RPMI7951 (cell line): ENCODE results near the gene CRYGS. TPM values are rescaled to one million over a fixed set of nuclear protein-coding genes. Genes with fewer than 3 reads are reported as not detected.
A peak's percentile ranks its signal among the peaks of the same experiment; 100 is the strongest.
"Not testable (repeated sequence)": the region's sequence is repeated elsewhere in the genome, so short reads cannot be mapped to it uniquely, and the experiment has no call there.

Source experiments
- DNase-seq: peaks from one replicate; pipeline ENCODE4 v3.0.0-alpha.2; 2012; ENCODE audit warnings: low read depth
- total RNA-seq: library from RNA; depleted of rRNA; stranded (reverse); fragments of >200 nt; shearing (Covaris generic); gene quantifications from 2 replicates; pipeline ENCODE4 v1.2.3, GENCODE V29; 2014; rRNA removed

Gene CRYGS
- 0.49 and 1.1 TPM in 2 replicates for total RNA-seq

DNA sequence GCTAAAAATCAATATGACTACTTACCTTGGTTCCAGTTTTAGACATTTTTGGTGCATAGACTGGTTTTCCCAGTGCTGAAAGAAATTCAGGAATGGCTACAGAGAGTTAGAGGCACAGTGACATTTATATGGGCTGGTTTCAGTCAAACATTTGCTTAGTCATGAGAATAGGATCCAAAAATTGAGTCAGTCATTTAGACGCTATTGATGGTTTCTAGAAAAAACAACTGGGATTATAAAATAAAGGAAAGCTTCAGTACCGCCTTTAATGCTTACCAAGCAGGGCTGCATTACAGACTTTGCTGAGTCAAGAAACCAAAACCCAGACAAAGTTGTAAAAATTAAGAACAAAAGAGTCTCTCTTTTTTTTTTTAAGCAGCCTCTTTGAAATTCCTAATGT is at the start of gene CRYGS:
Gene CRYGS (minus strand): TSS at position 100 of the 400 bp plus-strand sequence. CDS start 54 bp downstream, at position 46.
- no peak for DNase-seq

GRCh38 chr3:186593862-186594261 is 49.7 kb upstream of the CRYGS start:
- DNase-seq, result no peak

DNA sequence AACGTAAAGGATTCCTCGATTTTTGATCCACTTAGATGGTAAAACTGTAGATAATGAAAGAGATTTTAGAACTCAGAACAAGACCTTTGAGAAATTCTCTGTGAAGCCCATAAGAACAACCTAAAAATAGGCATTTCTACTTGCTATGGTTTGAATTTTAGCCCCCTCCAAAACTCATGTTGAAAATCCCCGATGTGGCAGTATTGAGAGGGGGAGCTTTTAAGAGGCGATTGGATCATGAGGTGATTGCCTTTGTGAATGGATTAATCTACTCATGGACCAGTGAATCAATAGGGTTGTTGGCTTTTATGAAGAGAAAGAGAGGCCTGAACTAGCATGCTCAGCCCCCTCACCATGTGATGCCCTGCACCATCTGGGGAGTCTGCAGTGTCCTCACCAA is 48.5 kb upstream of the CRYGS start:
- no peak for DNase-seq

- DNase-seq, result no peak
These were observed 46.6 kb upstream of the CRYGS start for GRCh38 chr3:186590580-186591295.

DNA sequence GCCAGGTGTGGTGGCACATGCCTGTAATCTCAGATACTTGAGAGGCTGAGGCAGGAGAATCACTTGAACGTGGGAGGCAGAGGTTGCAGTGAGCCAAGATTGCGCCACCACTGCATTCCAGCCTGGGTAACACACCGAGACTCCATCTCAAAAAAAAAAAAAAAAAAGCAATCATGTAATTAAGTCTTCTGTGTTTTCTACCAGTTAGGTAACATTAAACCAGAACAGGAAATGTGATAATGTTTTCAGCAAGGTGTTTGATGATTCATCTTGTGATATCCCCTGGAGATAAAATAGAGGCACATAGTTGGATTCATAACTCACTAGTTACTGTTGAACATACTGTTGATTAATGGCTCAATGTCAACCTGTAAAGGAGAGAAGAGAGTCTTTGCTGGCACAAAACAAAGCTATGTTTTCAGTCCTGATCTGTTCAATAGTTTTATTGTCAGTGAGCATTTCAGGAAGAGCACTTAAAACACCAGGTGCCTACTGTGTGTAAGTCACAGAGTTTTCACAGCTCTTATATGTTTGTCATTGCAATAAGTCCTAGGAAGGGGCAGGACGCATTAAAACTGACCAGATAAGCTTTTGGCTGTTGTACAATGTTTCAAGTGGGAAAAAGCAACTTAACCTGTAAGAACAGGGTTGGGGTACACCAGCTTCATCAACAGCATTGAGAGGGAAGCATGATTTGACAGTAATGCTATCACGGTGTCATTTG is 45.8 kb upstream of the CRYGS start:
- DNase-seq, result no peak

DNA sequence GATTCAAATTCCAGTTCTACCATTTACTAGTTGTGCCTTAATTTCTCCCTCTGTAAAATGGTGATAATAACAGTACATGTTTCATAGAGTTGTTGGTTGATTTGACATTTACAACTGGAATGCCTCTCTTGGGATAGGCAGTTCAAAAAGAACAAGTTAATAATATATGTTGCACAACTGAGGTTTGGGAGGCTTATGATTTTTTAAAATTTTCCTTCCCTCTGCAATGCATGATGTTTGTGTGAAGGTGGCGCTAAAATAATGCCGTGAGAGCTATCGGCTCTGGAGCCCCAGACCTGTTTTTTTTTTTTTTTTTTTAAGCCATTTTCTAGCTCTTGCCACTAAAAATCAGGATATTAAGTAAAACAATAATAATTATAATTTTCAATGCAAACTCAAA is 44.9 kb upstream of the CRYGS start:
- peak; percentile 19 for DNase-seq

- DNase-seq, result peak; percentile 13
These were observed 44.5 kb upstream of the CRYGS start for GRCh38 chr3:186588632-186589031.

- DNase-seq, result no peak
These were observed 43.0 kb upstream of the CRYGS start for GRCh38 chr3:186587183-186587582.

DNA sequence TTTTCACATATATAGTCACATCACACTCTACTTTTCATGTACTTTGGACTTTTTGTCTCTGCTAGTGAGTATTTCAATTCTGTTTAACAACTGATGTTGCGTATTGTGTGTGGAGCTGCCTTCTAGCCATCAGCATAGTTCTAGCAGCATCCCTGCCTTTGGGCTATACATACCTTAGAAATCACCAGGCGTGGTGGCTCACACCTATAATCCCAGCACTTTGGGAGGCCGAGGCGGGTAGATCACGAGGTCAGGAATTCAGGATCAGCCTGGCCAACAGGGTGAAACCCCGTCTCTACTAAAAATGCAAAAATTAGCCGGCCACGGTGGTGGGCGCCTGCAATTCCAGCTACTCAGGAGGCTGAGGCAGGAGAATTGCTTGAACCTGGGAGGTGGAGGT is 42.1 kb upstream of the CRYGS start:
- not testable (repeated sequence) for DNase-seq

- peak; percentile 47 for DNase-seq
These were observed 39.7 kb upstream of the CRYGS start for GRCh38 chr3:186583831-186584230.

- no peak for DNase-seq
These were observed 38.4 kb upstream of the CRYGS start for GRCh38 chr3:186582541-186582940.

GRCh38 chr3:186580785-186581184 is 36.6 kb upstream of the CRYGS start:
- no peak for DNase-seq

DNA sequence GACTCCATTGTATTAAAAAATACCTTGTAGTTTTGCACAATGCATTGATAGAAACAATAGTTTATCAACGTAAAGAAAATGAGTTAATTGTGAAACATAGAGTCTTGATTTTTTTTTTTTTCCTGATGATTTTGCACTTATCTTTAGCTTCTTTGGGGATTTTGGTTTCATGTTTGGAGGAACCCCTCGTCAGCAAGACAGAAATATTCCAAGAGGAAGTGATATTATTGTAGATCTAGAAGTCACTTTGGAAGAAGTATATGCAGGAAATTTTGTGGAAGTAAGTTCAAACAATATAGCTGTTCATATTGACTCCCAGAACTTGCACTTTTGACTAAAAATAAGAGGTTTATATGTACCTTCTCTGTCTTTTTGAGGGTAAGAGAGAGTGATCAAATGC is 33.3 kb upstream of the CRYGS start:
- no peak for DNase-seq

DNA sequence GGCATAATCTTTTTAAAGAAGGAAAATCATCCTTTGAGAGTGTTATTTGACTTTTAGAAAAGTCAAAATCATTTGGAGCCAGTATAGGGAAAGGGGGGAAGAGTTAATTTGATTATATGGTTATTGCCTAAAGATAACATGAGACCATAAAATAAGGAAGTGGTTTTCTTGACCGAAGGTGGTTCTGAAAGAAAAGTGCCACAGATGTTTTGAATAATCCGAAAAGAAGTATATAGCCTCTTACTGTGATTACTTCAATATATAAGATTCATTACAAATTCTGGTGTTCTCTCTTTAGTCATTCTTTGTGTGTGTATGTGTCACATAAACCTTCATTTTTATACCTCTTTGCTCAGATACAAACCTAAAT is 27.4 kb upstream of the CRYGS start:
- DNase-seq, result no peak

DNA sequence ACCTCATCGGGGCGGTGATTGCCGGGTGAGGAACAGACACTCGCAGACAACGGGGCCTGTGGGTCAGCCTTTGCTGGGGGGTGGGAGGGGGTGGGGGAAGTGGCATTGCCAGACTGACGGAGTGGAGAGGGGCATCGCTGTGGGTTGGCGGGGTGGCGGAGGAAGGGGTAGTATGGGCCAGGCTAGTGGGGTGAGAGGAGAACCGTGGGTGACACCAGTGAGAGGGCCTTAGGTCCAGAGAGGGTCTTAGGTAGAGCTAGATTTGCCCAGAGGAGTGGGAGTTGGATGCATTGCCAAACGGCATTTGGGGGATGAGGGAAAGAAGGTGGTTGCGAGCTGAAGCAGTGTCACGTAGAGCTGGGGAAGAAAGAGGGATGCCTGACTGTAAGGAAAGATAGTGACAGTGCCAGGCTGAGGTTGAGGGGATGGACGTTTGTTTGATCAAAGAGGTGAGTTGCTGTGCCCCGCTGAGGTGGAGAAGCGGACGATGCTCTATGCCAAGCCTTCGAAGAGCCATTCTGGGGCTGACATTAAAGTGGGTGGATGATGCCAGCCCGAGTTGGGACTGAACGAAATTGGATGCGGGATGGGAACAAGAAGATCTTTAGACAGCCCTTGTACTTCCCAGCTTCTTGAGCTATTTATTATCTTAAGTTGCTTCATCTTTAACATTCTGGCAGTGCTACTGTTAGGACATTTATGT is 26.9 kb upstream of the CRYGS start:
- no peak for DNase-seq

DNA sequence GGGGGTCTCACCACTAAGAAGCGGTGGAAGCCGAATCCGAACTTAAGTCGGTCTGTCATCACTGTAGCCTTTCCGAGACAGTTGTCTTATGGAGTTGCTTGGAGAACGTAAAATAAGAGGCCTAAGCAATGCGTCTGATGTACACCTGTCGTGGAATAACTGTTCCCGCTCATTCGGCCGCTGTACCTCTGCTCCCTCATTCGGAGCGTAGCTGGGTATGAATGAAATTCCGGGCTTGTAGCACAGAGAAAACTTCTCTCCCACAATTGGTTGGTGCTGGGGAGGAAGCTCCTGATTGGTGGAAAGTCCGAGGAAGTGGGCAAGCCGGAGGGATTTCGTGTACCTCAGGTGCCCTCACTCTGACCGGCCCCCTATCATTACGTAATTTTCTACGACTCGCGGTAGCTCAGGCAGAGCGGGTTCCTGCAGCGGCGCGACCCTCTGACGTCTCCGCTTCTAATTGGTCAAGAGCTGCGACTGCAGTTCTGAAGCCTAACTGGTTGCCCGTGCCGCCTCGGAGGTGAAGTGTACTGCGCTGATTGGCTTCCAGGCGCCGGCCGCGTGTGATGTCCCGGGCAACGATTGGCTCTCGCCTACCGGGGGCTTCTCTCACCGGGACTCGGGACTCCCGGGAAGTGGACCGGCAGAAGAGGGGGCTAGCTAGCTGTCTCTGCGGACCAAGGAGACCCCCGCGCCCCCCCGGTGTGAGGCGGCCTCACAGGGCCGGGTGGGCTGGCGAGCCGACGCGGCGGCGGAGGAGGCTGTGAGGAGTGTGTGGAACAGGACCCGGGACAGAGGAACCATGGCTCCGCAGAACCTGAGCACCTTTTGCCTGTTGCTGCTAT is 26.1 kb upstream of the CRYGS start, which contains the start of gene DNAJB11:
Gene DNAJB11 (plus strand): TSS at position 625 of the 845 bp plus-strand sequence. CDS start 178 bp downstream, at position 803.
- DNase-seq, result peak; percentile 100

GRCh38 chr3:186569779-186570095 is 25.6 kb upstream of the CRYGS start:
- no peak for DNase-seq

GRCh38 chr3:186569361-186569760 is 25.2 kb upstream of the CRYGS start:
- not testable (repeated sequence) for DNase-seq

DNA sequence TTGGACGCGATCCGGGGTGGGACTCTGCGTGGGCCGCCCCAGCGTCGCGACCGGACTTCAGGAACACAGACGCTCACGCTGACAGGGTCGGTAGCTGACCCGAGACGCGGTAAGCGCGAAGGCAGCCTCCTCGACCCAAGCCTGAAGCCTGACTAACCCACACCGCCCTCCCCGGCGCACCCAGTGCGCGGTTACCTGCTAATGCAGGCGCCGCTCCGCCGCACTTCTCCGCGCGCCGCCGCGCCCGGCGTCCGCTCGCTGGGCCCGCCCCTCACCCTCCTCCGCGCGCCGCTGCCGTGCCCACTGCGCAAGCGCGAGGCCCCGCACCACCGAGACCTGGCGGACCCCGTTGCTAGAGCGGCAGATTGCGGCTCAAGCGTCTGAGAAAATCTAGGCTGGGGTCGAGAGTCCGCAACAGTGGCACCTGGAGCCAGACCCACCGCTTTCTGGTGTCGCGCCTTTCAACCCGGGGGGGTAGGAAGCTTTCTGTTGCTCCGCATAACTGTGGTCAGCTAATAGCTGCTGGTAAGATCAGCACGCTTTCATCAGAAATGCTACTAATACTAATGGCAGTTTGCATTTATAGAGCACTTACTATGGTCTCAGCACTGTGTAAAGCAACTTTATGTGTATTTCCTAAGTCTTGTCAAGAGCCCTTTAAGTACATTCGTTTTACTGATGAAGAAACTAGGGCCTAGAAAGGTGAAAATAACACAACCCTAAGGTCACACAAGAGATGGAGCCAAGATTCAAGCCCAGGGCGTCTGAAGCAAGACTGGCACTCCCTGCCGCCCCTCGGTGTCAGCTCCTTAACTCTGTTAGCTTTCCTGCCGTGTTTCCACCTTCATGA is 23.1 kb upstream of the CRYGS start, which contains the start of gene TBCCD1:
Gene TBCCD1 (minus strand): TSS at position 268 of the 850 bp plus-strand sequence. CDS start 3,010 bp downstream, outside the sequence.
- DNase-seq, result peak; percentile 83

- no peak for DNase-seq
These were observed 22.5 kb upstream of the CRYGS start for GRCh38 chr3:186566772-186567071.

- DNase-seq, result no peak
These were observed 20.4 kb upstream of the CRYGS start for GRCh38 chr3:186564586-186564985.
